H1 (cell line): ENCODE measurements around the gene TPBGL. TPM values are rescaled to one million over a fixed set of nuclear protein-coding genes. Genes with fewer than 3 reads are reported as not detected.

Experiments
- EGR1 ChIP-seq: IDR thresholded peaks from 2 replicates; pipeline ENCODE4 v1.6.1; 2011; ENCODE audit warnings: low read depth, low read length, borderline replicate concordance
- polyA plus RNA-seq, 7 experiments: library from polyadenylated mRNA; depleted of rRNA in 3 of 7; stranded (reverse) in 5 of 7; unstranded in 2 of 7; fragments of >200 nt in 5 of 7; fragments of 200-250 nt in 2 of 7; gene quantifications; 1 replicate in 5 of 7; 2 replicates in 1 of 7; 4 replicates in 1 of 7; pipeline versions ENCODE4 v1.2.1 to v1.2.3, GENCODE V29; 2011 to 2013; ENCODE audit warnings: missing spikeins in 2 of 7, mixed read lengths in 2 of 7
- total RNA-seq: library from RNA; stranded (reverse); fragmentation: NEBNext Ultra II Directional; extraction: Animal tissue kit (Norgen Biotek cat#: 25700); gene quantifications from 2 replicates; pipeline ENCODE4 v1.2.1, GENCODE V29; 2021
- TF ChIP-seq, protein P1 (sequence below), 3 experiments: IDR thresholded peaks; 1 replicate in 2 of 3; 2 replicates in 1 of 3; pipeline versions ENCODE4 v1.5.1 to v1.6.1; 2011; ENCODE audit warnings: low read length in 3 of 3, mild to moderate bottlenecking in 3 of 3, inconsistent platforms in 2 of 3, low read depth in 1 of 3, moderate library complexity in 1 of 3; ENCODE audit not compliant: insufficient read depth in 1 of 3; ENCODE audit errors: control extremely low read depth in 1 of 3

The TPBGL gene
- total and polyA plus RNA-seq, 2 of the 8 experiments (the other 6 are each of a cell fraction or from before 2014, with no cell fraction given): 0.26 to 0.37 TPM

DNA sequence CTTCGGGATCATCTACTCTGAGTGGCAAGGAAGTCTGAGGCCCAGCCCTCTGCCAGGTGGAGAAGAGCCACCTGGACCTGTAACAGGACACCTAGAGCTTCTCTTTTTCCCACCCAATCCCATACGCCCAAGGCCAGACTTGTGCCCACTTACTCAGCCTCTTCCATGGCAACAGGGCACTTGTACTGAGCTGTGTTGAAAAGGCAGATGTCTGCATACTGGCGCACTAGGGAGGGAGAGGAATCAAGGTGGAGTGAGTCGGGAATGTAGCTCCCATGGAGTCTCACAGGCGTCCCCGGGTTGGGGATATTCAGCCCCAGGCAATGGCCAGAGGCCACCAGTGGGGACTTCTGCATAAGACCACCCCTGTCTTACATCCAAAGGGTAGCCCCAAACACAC, 36.1 kb downstream of the TPBGL start (continued):
- TF ChIP-seq, protein P1, sequence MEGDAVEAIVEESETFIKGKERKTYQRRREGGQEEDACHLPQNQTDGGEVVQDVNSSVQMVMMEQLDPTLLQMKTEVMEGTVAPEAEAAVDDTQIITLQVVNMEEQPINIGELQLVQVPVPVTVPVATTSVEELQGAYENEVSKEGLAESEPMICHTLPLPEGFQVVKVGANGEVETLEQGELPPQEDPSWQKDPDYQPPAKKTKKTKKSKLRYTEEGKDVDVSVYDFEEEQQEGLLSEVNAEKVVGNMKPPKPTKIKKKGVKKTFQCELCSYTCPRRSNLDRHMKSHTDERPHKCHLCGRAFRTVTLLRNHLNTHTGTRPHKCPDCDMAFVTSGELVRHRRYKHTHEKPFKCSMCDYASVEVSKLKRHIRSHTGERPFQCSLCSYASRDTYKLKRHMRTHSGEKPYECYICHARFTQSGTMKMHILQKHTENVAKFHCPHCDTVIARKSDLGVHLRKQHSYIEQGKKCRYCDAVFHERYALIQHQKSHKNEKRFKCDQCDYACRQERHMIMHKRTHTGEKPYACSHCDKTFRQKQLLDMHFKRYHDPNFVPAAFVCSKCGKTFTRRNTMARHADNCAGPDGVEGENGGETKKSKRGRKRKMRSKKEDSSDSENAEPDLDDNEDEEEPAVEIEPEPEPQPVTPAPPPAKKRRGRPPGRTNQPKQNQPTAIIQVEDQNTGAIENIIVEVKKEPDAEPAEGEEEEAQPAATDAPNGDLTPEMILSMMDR (IDR thresholded peaks at IDR 0.05; ENCODE audit: control extremely low read depth in 1 of 3, insufficient read depth in 1 of 3, low read depth in 1 of 3, low read length in 3 of 3): no peak
- no peak for TF ChIP-seq EGR1
